Middle frontal gyrus (tissue), 1 donor: ENCODE measurements around the gene TM4SF18.
A peak's percentile ranks its signal among the peaks of the same experiment; 100 is the strongest.

ENCODE experiments used
- DNase-seq: peaks from one replicate; pipeline ENCODE4 v3.0.0-alpha.2; 2015; ENCODE audit warnings: low spot score; ENCODE audit errors: extremely low spot score

Gene TM4SF18

DNA sequence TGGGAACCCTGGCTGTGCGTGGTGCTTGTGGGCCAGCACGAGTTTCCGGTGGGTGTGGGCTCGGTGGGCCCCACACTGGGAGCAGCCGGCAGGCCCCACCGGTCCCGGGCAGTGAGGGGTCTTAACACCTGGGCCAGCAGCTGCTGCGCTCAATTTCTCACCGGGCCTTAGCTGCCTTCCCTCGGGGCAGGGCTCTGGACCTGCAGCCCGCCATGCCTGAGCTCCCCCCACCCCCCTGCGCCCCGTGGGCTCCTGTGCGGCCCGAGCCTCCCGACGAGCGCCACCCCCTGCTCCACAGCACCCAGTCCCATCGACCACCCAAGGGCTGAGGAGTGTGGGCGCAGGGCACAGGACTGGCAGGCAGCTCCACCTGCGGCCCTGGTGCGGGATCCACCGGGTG lies 49.4 kb downstream of the TM4SF18 start:
- DNase-seq, result no peak

DNA sequence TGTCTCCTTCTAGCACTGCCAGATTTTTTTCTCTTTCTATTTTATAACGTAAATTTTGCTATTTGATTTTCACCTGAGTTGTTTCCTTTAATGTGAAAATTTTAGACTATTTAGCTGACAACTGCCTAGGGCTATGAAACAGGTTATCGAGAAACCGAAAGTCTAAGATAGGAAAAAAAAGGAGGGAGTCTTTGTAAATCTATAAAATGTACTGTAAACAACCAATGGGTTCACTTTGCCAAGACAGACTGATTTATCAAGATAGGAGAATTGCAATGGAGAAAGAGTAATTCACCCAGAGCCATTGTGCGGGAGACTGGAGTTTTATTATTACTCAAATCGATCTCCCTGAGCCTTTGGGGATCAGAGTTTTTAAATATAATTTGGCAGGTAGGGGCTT lies 50.0 kb downstream of the TM4SF18 start:
- no peak for DNase-seq

GRCh38 chr3:149282836-149283235 lies 50.6 kb downstream of the TM4SF18 start:
- no peak for DNase-seq

- DNase-seq, result no peak
These were observed 51.1 kb downstream of the TM4SF18 start for GRCh38 chr3:149282322-149282721.

- no peak for DNase-seq
These were observed 52.6 kb downstream of the TM4SF18 start for GRCh38 chr3:149280671-149281349.

DNA sequence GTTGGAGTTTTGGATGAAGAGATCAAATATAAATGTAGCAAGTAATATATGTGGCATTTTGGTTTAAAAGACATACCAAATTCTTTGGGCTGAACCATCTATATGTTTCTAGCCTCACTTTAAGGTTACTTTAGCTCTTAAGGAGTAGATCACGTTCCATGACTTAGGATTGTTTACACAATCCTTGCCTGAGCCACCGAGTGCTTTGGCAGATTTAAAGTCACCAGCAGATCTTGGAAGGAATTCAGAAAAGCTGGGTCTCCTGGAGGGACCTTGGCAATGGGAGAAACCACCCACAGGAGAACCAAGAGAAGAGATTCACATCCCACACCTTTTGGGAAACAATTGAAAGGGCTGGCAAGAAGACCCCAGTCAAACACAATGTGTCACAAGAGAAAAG lies 54.5 kb downstream of the TM4SF18 start:
- DNase-seq, result no peak

GRCh38 chr3:149277331-149277813 lies 56.1 kb downstream of the TM4SF18 start:
- DNase-seq, result no peak

DNA sequence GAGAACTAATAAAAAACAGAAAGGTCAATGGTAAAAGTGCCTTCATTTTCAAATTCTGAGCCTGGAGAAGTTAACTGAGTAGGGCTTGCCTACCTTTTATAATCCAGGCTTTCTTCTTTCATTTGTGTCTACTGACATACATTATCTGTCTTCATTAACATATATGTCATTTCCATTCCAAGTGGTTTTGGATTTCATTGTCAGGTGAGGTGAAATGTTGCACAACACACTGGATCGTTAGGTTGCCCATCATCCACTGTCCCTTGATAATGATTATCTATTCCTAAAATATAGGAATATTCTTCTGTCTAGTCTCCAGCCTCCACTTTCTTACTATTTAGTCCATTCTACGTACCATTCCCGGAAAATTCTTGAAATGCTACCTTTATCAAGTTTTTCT lies 56.8 kb downstream of the TM4SF18 start:
- no peak for DNase-seq

DNA sequence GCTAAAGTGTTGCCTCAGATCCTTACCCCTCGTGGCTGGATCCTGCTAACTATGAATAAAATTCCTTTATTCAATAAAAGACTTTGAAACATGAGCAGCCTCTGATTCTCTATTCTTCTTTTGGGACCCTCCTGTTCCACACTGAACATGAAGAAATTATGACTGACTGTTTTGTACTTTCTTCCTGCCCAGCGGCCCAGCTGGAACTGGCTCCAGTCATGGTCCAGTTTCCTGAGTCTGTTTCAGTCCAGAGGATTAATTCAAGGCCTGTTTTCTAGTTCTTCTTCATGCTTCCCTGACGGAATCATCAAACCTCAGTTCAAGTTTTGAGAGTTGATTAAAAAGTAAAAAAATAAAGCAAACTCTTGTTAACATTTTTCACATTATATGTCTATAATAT lies 59.2 kb downstream of the TM4SF18 start:
- no peak for DNase-seq

- DNase-seq, result peak; percentile 74
These were observed 60.2 kb downstream of the TM4SF18 start for GRCh38 chr3:149273096-149273751.

DNA sequence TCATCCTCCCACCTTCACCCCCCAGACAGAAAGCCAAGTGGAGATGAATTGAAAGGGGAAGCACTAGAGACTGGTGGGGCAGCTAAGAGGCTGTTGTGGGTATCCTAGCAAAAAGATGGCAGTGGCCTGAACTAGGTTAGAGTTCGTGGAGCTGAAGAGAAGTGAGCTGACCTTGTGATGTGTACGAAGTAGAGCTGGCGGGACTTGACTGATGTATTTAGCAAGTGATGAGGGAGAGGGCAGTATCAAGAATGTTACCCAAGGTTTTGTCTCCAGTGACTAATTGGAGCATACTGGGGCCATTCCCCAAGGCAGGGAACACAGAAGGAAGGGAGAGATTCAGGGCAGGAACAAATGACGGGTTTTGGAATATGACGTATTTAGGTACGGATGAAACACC lies 61.8 kb downstream of the TM4SF18 start:
- no peak for DNase-seq

GRCh38 chr3:149270180-149270579 lies 63.3 kb downstream of the TM4SF18 start:
- no peak for DNase-seq

DNA sequence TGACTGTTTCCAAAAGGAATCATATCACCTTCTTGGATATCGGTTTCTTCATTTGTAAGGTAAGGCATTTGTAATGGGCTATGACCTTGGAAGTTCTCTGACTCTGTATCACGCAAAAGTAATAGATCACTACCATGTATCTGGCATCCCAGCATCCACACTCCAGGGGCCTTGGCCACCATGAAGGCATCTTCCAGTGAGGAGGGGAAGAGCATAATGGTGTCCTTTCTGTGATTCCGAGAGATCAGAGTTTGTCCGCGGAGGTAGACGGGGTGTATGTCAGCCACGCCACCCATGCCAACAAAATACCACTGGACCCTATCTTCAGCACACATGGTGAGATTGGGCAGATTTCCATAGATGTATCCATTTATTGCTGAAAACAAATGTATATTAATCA lies 63.7 kb downstream of the TM4SF18 start:
- no peak for DNase-seq
